Prostate gland (tissue), 2 donors: ENCODE data around the gene CD1E.

ENCODE experiments used
- POLR2A ChIP-seq: fragments of 450-650 bp; IDR thresholded peaks from one replicate; pipeline ENCODE4 v1.6.1; 2016; ENCODE audit warnings: antibody characterized with exemption, mild to moderate bottlenecking
- POLR2AphosphoS5 ChIP-seq: sonication (generic); formaldehyde crosslinking; IDR thresholded peaks from one replicate; pipeline ENCODE4 v1.6.1; 2017; ENCODE audit warnings: antibody characterized with exemption
- TF ChIP-seq, protein P1 (sequence below), 4 experiments: fragments of 200-600 bp in 2 of 4; fragments of 450-650 bp in 2 of 4; sonication (generic) in 2 of 4; IDR thresholded peaks; 1 replicate in 3 of 4; 2 replicates in 1 of 4; pipeline ENCODE4 v1.5.1; 2016 to 2019; ENCODE audit warnings: antibody characterized with exemption in 4 of 4, mild to moderate bottlenecking in 2 of 4, moderate library complexity in 2 of 4

DNA sequence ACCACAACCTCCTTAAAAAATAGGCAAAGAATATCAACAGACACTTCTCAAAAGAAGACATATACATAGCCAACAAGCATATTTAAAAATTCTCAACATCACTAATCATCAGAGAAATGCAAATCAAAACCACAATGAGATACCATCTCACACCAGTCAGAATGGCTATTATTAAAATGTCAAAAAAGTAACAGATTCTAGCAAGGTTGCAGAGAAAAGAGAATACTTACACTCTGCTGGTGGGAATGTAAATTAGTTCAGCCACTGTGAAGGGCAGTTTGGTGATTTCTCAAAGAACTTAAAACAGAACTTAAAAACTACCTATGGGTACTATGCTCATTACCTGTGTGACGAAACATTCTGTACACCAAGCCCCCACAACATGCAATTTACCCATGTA, 43.1 kb upstream of the CD1E start:
- TF ChIP-seq POLR2AphosphoS5, result no peak
- no peak for TF ChIP-seq POLR2A
- TF ChIP-seq, protein P1, sequence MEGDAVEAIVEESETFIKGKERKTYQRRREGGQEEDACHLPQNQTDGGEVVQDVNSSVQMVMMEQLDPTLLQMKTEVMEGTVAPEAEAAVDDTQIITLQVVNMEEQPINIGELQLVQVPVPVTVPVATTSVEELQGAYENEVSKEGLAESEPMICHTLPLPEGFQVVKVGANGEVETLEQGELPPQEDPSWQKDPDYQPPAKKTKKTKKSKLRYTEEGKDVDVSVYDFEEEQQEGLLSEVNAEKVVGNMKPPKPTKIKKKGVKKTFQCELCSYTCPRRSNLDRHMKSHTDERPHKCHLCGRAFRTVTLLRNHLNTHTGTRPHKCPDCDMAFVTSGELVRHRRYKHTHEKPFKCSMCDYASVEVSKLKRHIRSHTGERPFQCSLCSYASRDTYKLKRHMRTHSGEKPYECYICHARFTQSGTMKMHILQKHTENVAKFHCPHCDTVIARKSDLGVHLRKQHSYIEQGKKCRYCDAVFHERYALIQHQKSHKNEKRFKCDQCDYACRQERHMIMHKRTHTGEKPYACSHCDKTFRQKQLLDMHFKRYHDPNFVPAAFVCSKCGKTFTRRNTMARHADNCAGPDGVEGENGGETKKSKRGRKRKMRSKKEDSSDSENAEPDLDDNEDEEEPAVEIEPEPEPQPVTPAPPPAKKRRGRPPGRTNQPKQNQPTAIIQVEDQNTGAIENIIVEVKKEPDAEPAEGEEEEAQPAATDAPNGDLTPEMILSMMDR (IDR thresholded peaks at IDR 0.05), result no peak
